Measurements from ENCODE around the gene GPA33.

The GPA33 gene

DNA sequence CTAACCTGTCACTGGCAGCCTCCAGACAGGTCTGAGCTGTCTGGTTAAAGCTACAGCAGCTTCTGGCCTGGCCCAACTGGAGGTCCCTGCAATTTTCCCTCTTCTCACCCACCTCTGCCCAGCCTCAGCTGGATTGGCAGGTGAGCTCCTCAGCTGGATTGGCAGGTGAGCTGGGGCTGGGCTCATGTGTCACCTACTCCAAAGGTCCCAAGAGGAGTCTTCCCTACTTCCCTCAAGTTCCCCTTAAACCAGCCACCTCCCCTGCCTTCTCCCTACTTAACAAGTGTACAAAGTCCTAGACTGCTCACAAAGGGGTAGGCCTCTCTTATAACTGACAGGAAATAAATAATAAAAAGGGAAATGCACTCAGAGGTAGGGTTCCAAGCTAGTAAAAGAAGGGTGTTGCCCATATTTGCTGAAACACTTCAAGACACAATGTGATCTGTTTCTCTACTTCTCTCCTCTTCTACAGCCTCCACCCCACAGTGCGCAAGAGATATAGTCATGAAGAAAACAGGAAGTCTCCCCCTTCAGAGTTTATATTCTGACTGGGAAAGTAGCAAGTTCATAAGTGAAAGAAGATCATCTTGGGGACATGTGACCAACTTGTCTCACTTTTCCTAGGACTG, at the start of gene GPA33:
Gene GPA33 (minus strand): TSS at position 64 of the 629 bp plus-strand sequence. CDS start 90 bp downstream, outside the sequence.
- DNase-seq (ENCODE audit: low spot score), result no peak

- DNase-seq (ENCODE audit: low spot score), result no peak
These were observed 48.5 kb upstream of the GPA33 start for GRCh38 chr1:167138703-167139102.

DNA sequence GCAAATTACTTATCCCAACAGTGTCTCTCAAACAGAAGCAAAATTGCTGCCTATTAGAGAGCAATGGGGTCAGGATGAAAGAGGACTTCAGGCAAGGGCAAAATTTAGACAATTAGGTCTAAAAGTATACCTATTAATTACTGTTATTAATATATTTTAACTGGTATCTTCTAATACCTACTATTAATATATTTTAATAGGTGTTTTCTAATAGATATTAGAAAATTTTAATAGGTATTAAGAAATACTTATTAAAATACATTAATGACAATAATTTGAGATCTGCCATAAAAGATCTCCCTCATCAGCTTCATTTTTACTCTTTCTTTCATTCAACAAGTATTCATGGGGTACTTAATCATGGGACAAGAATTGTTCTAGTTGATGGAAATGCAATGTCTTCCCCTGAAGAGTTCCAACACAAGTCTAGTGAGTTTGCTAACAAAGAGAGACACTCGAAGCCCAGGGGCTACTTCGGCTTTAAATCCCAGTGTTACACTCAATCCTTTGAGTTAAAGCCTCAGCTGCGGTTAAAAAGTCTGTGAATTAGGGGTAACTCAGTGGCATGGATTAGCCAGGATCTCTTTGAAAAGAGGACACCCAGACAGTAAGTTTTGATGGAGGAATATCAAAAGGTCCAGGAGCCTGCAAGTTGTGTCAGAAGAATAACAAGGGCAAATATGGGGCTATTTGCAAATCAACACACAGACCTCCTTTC, 47.8 kb upstream of the GPA33 start:
- DNase-seq (ENCODE audit: low spot score), result no peak

GRCh38 chr1:167137332-167137781, 47.2 kb upstream of the GPA33 start:
- no peak for DNase-seq (ENCODE audit: low spot score)

DNA sequence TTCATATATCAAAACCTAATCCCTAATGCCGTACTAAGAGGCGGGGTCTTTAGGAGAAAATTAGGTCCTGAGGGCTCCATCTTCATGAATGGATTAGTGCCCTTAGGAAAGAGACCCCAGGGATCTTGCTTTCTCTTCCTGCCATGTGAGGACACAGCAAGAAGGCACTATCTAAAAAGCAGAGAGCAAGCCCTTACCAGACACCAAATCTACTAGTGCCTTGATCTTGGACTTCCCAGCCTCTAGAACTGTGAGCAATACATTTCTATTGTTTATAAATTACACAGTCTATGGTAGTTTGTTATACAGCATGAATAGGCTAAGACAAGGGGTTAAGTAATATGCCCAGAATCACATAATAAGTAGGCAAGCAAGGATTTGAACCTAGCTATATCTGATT, 46.6 kb upstream of the GPA33 start:
- no peak for DNase-seq (ENCODE audit: low spot score)

GRCh38 chr1:167136191-167136614, 46.0 kb upstream of the GPA33 start:
- DNase-seq (ENCODE audit: low spot score), result no peak

- DNase-seq (ENCODE audit: low spot score), result no peak
These were observed 45.2 kb upstream of the GPA33 start for GRCh38 chr1:167135281-167135840.

GRCh38 chr1:167132301-167133010, 42.3 kb upstream of the GPA33 start:
- no peak for DNase-seq (ENCODE audit: low spot score)

- DNase-seq (ENCODE audit: low spot score), result no peak
These were observed 40.8 kb upstream of the GPA33 start for GRCh38 chr1:167130829-167131510.

- no peak for DNase-seq (ENCODE audit: low spot score)
These were observed 38.4 kb upstream of the GPA33 start for GRCh38 chr1:167128261-167129227.

GRCh38 chr1:167127661-167128060, 37.5 kb upstream of the GPA33 start:
- DNase-seq (ENCODE audit: low spot score), result no peak

- DNase-seq (ENCODE audit: low spot score), result no peak
These were observed 37.1 kb upstream of the GPA33 start for GRCh38 chr1:167127236-167127635.

DNA sequence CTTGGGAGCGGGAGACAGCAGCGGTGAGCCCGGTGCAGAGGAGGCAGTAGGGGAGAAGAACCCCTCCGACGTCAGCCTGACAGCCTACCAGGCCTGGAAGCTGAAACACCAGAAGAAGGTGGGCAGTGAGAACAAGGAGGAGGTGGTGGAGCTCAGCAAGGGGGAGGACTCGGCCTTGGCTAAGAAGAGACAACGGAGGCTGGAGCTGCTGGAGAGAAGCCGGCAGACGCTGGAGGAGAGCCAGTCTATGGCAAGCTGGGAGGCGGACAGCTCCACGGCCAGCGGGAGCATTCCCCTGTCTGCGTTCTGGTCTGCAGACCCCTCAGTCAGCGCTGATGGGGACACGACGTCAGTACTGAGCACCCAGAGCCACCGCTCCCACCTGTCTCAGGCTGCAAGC, 36.6 kb upstream of the GPA33 start:
- no peak for DNase-seq (ENCODE audit: low spot score)

DNA sequence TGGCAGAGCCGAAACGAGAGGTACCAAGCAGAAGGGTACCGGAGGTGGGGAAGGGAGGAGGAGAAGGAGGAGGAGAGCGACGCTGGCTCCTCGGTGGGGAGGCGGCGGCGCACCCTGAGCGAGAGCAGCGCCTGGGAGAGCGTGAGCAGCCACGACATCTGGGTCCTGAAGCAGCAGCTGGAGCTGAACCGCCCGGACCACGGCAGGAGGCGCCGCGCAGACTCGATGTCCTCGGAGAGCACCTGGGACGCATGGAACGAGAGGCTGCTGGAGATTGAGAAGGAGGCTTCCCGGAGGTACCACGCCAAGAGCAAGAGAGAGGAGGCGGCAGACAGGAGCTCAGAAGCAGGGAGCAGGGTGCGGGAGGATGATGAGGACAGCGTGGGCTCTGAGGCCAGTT, 36.1 kb upstream of the GPA33 start:
- no peak for DNase-seq (ENCODE audit: low spot score)

GRCh38 chr1:167122568-167122967, 32.4 kb upstream of the GPA33 start:
- DNase-seq (ENCODE audit: low spot score), result no peak

GRCh38 chr1:167122121-167122480, 31.9 kb upstream of the GPA33 start:
- DNase-seq (ENCODE audit: low spot score), result no peak

GRCh38 chr1:167121375-167122120, 31.4 kb upstream of the GPA33 start:
- DNase-seq (ENCODE audit: low spot score), result no peak

DNA sequence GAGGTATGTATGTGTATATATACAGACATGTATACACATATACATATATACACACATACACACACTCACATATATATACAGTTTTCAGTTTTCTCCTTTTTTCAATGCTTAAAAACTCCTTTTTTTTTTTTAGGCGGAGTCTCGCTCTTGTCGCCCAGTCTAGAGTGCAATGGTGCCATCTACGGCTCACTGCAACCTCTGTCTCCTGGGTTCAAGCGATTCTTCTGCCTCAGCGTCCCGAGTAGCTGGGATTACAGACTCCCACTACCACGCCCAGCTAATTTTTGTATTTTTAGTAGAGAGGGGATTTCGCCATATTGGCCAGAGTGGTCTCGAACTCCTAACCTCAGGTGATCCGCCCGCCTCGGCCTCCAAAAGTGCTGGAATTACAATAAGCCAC, 30.7 kb upstream of the GPA33 start:
- DNase-seq (ENCODE audit: low spot score), result no peak

DNA sequence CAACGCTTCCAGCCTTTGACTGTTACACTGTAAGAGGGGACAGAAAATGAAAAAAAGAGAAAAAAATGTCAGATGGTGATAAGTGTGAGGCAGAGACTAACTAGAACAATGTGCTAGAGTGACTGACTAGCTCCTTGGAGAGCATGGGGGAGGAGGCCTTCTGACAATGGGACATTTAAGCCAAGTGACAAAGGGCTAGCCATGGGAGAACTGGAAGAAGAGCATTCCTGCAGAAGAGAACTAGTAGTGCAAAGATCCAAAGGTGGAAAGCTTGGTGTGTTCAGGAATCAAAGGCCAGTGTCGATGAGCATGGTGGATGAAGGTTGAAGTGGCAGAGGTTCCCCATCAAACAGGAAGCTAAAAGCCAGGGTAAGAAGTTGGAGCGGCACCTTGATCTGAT, 29.5 kb upstream of the GPA33 start:
- DNase-seq (ENCODE audit: low spot score), result no peak

DNA sequence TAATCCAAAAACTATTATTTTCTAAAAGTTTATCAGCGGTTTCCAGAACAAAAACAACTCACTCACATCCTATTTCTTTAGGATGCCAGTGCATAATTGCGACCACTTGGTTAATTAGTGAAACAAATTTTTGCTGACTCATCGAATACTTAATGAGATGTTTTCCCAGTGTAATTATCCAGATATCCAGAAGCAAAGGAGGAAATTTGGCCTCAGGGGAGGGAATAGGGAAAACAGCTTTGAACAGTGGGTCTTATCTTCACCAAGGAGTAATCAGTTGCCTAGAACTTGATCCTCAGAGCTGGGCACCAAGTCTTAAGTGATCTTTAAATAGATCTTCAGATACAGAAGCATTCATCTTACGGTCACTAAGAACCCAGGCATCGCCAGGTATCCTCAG, 28.0 kb upstream of the GPA33 start:
- no peak for DNase-seq (ENCODE audit: low spot score)
